ENCODE data around the gene HERC3.

HERC3 gene

GRCh38 chr4:88591787-88592599 is at the start of gene HERC3:
Gene HERC3, plus strand, starts transcription at chr4:88592480. Its CDS starts 13,344 bp downstream, at chr4:88605824.
- no peak for FAIRE-seq

- no peak for FAIRE-seq
These were observed 42.5 kb upstream of the HERC3 start for GRCh38 chr4:88549815-88550214.

DNA sequence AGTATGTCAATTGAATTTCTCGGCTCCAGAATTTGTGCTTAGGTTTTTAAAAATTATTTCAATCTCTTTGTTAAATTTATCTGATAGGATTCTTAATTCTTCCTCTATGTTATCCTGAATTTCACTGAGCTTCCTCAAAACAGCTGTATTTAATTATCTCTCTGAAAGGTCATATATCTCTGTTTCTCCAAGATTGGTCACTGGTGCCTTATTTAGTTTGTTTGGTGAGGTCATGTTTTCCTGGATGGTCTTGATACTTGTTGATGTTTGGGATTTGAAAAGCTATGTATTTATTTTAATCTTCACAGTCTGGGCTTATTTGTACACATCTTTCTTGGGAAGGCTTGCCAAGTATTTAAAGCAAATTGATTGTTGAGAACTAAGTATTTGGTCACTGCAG is 24.7 kb upstream of the HERC3 start:
- FAIRE-seq = no peak

DNA sequence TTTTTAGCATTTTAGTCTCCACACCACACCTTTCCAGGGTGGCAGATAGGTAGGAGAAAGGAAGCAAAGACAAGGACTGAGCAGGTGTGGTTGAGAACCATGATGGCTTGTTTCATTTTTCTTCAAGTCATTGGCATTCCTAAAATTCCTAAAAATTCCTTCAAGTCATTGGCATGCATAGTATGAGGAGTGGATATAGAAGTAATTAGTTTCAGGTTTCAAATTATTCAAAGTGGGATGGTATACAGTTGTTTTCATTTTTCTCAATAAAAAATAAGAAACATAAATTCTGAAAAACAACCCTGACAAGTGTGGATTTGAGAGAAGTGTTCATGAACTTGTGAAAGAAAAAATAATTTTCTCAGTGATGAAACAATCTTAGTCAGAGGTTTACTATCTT is 22.3 kb upstream of the HERC3 start:
- no peak for FAIRE-seq

- FAIRE-seq = no peak
These were observed 18.9 kb upstream of the HERC3 start for GRCh38 chr4:88573276-88573980.

DNA sequence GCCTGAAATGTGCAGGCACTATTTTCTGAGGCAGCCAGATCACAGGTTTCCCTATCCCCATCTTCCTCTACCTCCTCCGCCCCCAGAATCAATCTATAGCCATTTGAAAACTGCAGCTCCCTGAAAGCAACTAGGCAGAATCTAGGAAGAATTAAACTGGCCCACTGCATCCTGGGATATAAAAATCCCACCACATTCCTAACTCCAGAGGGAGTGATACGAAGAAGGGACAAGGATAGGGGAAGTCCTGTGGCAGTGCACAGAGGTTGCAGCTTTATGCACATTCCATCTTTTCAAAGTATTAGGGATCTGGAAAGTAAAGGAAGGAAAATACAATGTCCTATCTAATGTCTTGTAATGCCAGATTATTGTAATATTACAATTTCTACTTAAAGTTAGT is 18.3 kb upstream of the HERC3 start:
- FAIRE-seq = no peak

- FAIRE-seq = no peak
These were observed 17.1 kb upstream of the HERC3 start for GRCh38 chr4:88575186-88575585.

GRCh38 chr4:88582493-88582892 is 9.8 kb upstream of the HERC3 start:
- no peak for FAIRE-seq

- FAIRE-seq = no peak
These were observed 8.4 kb upstream of the HERC3 start for GRCh38 chr4:88583631-88584470.

GRCh38 chr4:88584471-88584900 is 7.8 kb upstream of the HERC3 start:
- no peak for FAIRE-seq

GRCh38 chr4:88585917-88586316 is 6.4 kb upstream of the HERC3 start:
- FAIRE-seq = no peak

DNA sequence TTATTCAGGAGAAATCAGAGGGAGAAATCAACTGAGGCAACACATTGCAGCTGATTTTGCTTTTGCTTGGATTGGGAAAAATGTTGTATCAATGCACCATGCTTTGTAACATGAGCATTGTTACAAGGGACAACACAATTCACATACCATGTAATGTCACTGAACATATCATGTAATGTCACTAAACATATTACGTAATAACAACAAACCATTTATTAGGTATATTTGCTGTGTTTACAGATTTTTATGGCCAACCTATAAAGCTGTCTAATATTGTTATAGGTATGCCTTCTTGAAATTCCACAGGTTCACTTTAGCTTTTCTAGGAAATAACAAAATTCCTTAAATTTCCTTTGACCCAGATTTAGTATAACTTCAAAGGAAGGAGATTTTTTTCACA is 5.0 kb upstream of the HERC3 start:
- FAIRE-seq = no peak

- no peak for FAIRE-seq
These were observed 544 bp downstream of the HERC3 start for GRCh38 chr4:88592600-88593448.

- no peak for FAIRE-seq
These were observed 5.8 kb downstream of the HERC3 start for GRCh38 chr4:88597970-88598660.

DNA sequence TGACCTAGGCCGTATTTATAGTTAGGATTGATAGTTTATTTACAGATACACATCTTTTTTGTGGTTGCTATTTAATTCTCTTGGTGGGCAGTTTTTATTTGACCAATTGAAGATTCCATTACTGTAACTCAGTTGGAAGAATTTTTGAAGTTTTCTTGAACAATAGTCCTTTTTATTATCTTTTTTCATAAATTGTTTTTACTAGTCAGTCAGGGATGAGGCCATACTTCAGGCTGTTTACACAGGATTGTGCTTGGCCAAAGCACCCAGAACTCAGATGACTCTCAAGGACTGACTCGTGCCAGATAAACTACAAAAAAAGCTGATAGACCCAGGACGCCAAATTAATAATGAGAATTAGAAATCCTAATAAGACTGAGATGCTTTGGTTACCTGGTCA is 7.0 kb downstream of the HERC3 start:
- FAIRE-seq = no peak

DNA sequence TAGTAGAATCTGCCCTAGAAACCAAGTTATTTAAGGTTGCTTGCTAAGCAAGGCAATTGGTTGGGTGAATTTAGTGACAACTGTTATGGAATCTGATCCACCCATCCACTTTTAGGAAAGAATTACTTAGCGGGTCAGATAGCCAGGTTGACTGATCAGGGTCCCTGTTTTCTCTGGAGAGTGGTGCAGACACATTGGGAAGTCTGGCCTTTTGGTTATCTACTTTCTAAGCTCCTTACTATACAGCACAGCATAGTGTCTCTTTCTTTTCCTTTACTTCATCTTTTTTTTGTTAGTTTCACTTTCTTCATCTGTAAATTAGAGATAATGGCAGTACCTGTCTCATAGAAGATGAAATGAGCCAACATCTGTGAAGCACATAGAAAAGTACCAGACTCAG is 7.4 kb downstream of the HERC3 start:
- no peak for FAIRE-seq

GRCh38 chr4:88600176-88600838 is 8.0 kb downstream of the HERC3 start:
- FAIRE-seq = no peak

- FAIRE-seq = no peak
These were observed 12.8 kb downstream of the HERC3 start for GRCh38 chr4:88604978-88605678.

DNA sequence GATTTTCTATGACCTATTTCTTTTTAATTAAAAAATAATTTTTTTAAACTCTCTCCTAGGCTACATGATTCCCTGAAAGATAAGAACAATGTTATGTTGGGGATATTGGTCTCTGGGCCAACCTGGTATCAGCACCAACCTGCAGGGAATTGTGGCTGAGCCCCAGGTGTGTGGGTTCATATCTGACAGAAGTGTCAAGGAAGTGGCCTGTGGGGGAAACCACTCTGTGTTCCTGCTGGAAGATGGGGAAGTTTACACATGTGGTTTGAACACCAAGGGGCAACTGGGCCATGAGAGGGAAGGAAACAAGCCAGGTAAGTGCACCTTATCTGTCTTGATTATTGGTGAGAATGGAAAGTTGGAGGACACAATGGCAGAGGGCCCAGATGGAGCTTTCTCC is 13.5 kb downstream of the HERC3 start:
- FAIRE-seq = no peak

DNA sequence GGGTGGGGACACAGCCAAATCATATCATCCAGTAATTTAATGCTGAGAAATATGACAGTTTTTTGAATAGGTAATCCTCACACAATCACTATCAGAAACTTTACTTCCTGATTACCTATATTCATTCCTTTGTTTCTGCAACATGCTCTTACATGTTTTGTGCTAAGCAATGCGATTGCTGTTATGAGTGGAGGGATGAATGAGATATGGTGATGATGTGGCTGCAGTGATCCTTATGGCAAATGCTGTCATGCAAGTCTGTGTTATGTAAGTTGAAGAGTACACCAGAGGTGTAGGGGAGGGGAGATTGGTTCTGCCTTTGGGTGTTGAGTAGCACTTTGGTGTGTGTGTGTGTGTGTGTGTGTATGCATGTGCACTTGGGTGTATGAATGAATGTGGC is 14.6 kb downstream of the HERC3 start:
- no peak for FAIRE-seq

DNA sequence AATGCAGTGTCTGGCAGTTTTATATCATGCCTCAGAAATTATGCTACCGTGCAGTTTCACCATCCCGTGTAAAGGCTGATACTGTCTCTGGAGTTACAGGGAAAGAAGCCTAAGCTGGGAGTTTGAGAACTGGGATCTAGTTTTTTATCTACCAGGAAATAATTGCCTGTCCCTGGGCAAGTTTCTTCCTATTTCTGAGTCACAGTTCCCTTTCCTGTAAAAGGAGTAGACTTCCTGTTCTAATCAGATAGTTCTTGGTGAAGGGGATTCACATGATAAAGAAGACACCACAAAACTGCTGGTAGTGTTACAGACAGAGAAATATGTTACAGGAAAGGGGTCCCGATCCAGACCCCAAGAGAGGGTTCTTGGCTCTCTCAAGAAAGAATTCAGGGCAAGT is 17.1 kb downstream of the HERC3 start:
- no peak for FAIRE-seq

All from TTC549 (cell line).